Cerebellar nuclear complex (tissue), 1 donor: ENCODE measurements around the gene TRIM2.
A peak's percentile ranks its signal among the peaks of the same experiment; 100 is the strongest.
"Not testable (repeated sequence)": the region's sequence is repeated elsewhere in the genome, so short reads cannot be mapped to it uniquely, and the experiment has no call there.

Experiments
- DNase-seq, 2 experiments: peaks; one replicate each; lab custom pipeline; 2025; lab: John Stamatoyannopoulos, UW

TRIM2 gene

DNA sequence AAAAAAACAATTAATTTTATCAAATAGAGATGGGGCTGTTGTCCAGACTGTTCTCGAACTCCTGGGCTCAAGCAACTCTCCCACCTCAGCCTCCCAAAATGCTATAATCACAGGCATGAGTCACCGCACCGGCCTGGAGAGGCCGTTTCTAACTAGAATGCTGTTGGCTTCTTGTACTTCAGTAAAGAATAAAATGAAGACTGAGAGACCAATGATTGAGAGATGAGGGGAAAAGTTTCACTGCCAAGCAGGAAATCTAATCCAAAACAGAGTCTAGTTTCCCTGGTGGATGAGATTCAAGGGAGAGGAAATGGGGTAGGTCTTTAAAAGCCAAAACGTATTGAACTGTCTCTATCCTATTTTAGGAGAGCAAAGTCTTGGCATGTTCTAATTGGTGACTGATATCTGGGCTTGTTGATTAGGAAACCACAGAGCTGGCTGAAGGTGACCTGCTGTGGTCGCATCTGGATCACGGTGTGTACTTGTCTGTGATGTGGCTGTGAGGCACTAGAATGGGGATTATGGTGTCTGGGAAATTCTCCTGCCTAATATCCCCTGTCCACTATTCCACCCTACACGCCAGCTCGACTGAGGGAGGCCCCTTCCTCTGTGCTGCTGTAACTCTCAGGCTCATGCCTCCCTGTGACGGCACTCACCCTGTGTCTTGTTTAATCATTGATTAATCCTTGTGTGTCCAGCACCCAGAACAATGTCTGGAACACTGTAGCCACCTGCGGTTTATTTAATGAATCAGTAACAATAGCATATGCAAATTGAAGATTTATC lies 15.0 kb upstream of the TRIM2 start:
- DNase-seq, result no peak

DNA sequence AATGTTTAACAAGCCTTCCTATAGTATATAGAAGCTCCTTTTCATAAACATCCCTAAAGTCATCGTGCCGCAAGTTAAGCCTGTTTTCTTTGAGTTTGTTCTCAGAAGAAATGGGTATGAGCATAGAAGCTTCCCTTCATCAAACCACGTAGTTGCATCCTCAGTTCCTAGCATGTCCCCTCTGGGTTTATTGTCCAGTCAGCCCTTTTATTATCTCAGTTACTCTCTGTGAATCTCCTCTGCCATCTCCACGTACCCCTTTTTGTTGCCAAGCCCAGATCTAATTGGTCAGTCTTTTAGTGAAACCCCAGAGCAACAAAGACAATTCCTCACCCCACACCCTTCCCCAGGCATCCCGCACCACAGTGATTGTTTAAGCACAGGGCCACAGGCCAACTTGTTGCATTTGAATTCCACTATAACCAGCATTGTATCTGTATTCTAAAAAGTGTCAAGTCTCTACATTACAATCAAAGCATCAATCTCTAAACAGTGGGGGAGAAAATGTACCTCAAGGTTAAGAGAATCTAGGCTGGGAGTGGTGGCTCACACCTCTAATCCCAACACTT lies 12.4 kb upstream of the TRIM2 start:
- DNase-seq, result no peak

DNA sequence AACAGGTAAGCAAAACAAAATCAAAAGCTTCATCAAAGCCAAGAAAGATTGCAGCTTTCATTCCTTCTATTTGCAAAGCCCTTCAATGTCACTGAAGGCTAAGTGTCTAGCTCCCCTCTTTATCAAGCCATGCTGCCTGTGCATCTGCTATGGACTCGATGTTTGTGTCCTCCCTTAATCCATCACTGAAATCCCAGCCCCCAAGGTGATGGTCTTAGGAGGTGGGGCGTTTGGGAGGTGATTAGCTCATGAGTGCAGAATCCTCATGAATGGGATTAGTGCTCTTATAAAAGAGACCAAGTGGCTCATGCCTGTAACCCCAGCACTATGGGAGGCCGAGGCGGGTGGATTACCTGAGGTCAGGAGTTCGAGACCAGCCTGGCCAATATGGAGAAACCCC lies 6.9 kb upstream of the TRIM2 start:
- no peak for DNase-seq

DNA sequence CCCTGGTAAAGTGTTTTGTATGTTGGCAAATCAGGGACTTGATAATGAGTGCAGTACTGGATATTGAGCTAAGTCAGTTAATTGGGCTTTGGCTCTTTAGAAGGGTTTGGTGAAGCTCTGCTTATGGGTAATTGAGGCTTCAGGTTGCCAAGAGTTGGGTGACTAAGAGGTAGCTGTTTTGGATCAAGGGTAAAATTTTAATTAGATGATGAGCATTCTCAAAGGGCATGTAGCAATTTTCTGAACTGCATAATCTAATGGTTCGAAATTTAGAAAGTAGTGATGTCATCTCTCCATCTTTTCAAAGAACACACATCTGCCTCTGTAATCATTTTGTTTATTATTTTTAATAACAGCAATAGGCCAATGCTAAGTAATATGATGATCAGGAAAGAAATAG lies 5.5 kb upstream of the TRIM2 start:
- no peak for DNase-seq

DNA sequence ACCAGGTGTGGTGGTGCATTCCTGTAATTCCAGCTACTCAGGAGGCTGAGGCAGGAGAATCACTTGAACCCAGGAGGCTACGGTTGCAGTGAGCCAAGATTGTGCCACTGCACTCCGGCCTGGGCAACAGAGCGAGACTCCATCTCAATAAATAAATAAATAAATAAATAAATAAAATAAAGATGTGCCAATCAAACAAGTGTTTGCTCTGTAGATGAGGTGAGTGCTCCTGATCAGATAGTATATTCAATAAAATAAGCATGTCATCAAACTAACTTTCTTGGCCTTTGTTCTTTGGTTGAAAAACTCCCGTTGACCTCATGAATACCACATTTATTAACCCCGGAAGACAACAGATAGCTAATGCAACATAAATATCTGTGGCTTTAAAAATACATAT lies 497 bp upstream of the TRIM2 start:
- not testable (repeated sequence) for DNase-seq

DNA sequence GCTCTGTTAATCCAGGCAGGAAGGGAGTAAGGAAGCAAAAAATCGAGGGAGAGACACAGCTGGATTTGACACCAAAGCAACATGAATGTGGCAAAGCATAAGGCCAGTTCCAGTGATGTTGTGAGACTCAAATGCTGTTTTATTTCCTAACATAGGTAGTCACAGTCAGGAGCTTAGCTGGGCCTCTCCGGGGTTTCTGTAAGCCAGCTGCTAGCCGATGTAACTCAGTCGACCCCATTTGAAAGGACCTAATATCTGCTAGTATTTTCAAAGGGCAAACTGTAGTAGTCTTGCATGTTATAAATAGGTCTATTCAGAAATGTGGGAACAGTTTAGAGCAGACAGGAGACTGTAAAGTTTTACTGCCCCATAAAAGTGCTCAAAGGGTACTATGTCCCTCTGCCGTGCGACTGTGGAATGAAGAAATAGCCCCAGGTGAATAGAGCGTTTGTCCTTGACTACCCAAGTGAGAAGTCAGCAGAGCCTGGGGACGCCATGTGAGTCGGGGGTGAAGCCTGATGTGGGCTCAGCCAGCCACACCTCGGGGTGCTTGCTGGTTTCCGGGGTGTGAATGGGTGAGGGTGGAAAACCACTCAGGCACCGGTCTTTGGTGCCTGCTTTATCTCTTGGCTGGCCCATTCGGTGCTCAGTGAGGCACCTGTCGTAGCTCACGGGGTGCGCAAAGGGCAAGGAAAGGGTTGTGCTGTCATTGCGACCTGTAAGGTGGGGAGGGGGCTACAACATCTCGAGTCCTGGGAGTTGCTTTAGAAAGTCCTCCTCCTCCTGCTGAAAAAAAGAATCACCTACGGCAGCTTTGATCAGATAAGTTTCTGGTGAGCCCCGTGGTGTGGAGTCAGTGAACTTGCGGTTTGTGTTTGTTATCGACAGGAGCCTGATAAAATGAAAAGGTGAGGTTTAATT lies 745 bp downstream of the TRIM2 start:
- DNase-seq, result no peak

DNA sequence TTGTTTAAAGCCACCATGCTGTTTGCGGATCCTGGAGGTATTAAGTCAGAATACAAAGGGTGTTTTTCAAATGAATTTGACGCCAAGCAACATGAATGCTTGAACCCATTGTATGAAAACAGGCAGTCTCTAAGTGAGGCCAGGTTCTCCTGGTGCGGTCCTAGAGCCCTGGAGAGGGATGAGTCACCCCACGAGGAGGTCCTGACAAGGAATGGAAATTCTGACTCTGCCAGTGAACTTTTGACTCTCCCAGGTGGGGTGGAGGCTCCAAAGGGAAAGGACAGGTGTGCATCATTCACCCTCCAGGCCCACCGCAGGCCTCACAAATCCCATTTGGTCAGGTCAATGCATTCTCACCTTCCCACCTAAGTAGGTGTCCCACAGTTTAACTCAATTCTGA lies 1.5 kb downstream of the TRIM2 start:
- no peak for DNase-seq

DNA sequence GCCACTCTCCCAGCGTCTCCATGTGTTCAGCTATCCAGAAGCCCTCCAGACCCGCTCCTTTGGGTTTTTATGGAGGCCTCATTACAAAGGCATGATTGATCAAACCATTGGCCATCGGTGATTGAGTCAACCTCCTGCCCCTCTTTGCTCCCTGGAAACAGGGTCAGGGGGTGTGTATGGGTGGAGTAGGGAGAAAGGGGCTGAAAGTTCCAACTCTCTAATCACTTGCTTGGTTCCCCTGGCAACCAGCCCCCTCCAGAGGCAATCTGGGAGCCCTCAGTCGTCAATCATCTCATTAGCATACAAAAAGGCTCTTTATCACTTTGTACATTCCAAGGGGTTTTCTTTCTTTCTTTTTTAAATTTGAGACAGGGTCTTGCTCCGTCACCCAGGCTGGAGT lies 2.3 kb downstream of the TRIM2 start:
- no peak for DNase-seq

DNA sequence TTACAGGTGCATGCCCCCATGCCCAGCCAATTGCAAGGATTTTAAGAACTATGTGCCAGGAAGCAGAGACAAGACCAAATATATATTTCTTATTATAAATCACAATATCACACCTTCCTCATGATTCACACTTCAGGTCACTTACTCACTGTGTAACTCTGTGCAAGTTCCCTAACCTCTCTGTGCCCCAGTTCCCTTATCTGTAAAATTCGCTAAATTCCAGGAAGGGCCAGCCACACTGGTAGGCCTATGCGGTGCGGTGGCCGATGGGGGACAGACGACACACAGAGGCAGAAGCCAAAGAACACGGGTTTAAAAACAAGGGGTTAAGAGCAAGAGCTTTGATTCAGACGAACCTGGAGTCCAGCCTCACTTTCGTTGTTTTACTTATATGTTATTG lies 2.8 kb downstream of the TRIM2 start:
- no peak for DNase-seq

DNA sequence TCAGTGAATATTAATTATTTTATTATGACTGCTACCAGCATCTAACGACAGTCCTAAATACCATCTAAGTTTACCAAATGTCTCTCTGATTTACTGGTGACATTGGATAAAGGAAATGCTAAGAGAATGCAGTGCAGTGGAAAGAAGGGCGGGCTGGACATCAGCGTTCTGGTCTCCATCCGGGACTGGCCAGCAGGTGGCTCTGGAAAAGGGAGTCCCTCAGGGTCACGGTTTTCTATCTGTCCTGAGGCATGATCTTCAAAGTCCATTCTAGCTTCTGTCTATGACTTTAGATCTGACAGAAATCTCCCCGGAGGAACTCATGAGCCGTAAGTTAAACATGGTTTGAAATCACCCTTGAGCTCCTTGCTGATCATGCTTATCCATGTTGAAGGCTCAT lies 3.3 kb downstream of the TRIM2 start:
- peak in 1 of 2 experiments; percentile 37 for DNase-seq

DNA sequence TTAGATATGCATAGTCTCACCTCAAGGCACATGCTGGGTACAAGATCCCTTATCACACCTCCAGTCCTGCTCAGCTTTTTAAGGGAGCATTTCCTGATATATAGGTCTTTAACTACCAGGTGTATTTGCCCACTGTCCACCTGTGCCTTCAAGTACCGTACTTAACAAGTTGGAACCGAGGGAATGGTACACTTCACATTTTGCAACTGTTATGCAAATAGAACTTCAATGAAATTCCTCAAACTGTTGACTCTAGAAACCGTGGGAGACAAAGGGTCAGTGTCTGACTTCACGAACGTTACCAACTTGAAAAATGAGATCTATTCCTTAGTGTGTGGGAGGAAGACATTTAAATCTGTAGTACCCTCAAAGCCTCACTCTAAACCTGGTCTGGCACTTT lies 5.2 kb downstream of the TRIM2 start:
- DNase-seq, result no peak

DNA sequence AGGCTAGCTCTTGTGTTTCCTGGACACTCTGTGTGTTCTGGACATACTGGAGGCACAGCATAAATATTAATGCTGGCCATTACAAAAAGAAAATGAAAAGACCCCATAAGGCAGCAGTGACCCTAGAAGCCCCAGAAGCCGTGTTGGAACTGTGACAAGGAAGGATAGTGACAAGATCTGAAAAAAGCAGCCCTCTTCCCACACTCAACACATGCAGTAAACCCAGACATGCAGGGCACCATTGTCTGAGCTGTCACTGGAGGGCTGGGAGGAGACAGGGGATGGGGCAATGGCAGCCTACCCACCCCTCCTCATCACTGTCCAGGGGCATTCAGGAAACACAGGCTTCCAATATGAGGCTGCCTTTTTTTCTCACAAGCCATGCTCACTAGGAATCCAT lies 6.5 kb downstream of the TRIM2 start:
- no peak for DNase-seq

DNA sequence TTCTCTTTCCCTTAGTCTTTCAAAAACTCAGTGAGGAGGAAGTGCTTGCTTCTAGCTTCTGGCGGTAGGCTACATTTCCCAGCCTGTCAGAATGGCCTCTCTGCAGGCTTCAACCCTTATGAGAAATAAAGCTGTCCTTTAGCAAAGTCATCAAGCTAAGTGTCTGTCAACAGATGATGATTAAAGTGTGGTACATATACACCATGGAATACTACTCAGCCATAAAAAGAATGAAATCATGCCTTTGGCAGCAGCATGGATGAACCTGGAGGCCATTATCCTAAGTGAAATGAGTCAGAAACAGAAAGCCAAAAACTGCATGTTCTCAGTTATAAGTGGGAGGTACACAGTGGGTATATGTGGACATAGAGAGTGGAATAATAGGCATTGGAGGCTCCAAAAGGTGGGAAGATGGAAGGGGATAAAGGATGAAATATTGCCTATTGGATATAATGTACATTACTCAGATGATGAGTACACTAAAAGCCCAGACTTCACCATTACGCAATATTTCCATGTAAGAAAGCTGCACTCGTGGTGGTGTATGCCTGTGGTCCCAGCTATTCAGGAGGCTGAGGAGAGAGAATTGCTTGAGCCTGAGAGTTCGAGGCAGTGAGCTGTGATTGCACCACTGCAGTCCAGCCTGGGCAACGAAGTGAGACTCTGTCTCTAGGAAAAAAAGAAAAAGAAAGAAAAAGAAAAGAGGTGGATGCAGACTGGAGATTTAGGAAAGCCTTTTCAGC lies 7.9 kb downstream of the TRIM2 start:
- no peak for DNase-seq

DNA sequence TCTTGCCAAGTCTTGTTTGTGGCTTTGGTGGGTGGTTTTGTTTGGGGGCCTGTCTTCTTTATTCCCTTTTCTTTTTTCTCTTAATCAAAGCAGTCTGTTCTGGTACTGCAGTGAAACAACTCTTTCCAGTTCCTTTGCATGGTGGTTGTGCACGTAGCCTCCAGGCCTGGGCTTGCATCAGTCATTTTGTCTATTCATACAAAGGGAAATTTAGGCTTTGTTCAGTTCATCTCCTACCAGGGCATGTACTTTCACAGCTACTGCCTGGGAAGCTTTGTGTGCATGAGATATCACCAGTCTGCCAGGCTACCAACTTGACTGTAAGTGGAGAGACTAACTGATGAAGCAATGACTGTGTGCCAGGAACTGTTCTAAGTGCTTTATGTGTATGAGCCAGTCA lies 8.5 kb downstream of the TRIM2 start:
- DNase-seq, result no peak

DNA sequence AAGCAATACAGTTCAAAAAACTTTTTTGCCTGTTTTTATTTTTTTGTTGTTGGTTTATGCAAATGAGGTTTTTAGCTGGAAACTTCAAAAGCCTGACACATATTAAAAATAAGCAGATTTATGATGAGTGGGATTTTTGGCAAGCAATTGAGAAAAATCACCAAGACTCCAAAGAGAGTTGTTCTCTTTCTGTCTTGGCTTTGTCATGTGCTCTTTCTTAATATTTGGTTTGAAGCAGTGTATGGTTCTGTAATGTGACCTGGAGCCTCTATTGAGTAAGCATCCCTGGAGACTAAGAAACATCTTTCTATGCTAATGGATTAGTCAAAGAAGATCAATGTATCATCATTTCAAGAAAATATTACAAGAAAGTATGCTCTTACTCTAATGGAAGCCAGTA lies 11.7 kb downstream of the TRIM2 start:
- no peak for DNase-seq

DNA sequence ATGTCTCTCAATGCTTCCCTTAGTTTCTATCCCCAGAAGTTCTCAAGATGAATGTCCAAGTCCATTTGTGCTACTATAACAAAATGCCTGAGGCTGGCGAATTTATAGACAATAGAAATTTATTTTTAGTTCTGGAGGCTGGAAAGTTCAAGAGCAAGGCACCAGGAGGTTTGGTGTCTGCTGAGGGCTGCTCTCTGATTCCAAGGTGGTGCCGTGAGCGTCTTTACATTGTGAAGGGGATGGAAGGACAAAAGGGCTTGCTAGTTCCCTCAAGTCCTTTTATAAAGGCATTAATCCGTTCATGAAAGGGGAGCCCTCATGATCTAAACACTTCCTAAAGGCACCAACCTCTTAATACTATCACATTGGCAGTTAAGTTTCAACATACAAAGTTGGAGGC lies 12.3 kb downstream of the TRIM2 start:
- no peak for DNase-seq

DNA sequence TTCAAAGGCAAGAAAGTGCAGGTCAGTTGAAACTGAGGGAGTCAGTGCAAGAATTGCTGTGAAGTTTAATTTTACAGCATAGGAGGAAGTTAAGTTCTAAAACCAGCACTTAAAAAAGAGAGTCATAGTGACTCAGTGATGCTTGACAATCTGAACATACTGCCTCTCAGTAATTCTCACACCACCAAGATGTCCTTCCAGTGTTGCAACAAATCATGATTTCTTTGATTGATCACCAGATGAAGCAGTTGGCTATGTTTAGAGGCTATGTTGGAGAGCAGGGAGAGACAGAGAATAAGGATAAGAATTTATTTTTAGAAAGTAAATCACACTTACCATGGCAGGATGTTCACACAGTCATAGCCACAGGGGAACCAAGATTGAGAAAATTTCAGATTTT lies 13.2 kb downstream of the TRIM2 start:
- no peak for DNase-seq

DNA sequence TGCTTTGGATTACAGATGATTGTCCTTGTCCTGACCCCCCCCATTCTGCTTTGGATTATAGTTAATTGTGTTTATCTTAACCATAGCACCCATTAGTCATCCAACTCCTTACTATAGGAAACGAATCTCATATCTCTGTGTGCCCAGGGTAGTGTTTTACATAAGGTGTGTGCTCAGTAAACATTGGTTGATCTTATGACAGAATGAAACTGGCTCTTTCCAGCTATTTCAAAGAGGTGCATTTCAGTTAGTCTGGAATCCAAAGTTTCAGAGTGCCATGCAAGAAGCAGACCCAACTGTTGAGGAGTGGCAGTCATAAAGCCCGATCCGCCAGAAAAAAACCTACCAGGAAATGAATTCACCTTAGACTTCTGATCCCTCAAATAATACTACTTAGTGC lies 14.7 kb downstream of the TRIM2 start:
- DNase-seq, result no peak

DNA sequence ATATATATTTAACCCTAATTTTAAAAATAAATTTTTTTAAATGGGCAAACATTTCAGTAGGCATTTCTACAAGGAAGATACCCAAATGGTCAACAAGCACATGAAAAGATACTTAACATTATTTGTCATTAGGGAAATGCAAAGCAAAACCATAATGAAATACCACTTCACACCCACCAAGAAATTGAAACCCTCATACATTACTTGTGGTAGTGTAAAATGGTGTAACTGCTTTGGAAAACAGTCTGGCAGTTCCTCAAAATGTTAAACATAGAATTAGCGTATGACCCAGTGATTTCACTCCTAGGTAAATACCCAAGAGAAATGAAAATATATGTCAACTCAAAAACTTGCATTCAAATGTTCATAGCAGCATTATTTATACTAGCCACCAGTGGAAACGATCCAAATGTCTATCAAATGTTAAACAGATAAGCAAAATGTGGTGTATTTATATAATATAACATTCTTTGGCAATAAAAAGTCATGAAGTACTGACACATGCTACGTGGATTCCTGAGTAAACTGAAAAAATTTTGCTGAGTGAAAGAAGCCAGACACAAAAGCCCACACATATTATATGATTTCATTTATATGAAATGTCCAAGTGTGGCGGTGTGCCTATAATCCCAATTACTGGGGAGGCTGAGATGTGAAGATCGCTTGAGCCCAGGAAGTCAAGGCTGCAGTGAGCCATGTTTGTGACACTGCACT lies 16.6 kb downstream of the TRIM2 start:
- no peak for DNase-seq

DNA sequence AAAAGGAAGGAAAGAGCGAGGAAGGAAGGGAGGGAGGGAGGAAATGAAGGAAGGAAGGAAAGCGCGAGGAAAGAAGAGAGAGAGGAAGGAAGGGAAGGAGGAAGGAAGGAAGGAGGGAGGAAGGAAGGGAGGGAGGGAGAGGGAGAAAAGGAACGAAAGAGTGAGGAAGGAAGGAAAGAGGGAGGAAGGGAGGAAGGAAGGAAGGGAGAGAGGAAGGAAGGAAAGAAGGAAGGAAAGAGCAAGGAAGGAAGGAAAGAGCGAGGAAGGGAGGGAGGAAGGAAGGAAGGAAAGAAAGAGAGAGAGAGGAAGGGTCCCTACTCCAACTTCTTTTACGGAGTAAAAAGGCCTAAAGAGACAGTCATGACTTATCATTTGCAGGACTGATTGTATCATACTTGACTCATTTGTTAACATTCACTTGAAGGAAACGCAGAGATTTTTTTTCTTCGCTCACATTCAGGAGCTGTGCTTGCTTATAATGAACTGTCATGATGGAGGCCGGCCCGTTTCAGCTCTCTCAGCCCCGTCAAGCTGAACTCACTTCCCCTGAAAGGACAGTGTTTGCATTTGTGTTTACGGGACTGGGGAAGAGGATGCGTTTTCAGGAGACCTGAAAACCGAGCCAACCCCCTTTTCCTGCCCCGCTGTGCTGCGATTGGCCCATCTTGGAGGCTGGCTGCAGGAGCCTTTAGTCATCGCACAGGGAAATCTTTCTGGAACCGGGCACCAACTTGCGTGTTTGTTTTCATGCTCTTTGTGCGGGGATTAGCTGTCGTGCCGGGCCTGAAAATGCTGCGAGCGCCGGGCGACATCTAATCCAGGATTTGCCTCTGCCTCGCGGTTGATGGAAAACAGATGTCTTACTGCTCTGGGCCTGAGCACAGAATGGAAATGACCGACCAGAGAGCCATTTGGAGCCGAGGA lies 17.8 kb downstream of the TRIM2 start:
- peak in 1 of 2 experiments; percentile 56 for DNase-seq
